AG09309 (cell line): Measurements from ENCODE around the gene MTSS2.

Experiments used
- DNase-seq: peaks from one replicate; pipeline ENCODE4 v3.0.0-alpha.2; 2010; ENCODE audit warnings: low read depth
- H3K4me3 ChIP-seq: 2 replicates; pipeline ENCODE4 v1.5.1; 2011; ENCODE audit warnings: mild to moderate bottlenecking, low read depth, low read length, moderate library complexity; ENCODE audit not compliant: control insufficient read depth
- CTCF ChIP-seq: IDR thresholded peaks from 2 replicates; pipeline ENCODE4 v1.5.1; 2011; ENCODE audit warnings: mild to moderate bottlenecking, low read depth, low read length, inconsistent platforms; ENCODE audit not compliant: insufficient read depth, control insufficient read depth; ENCODE audit errors: missing control alignments

Gene MTSS2

GRCh38 chr16:70714581-70715054, 28.8 kb upstream of the MTSS2 start:
- DNase-seq, result no peak
- no peak for TF ChIP-seq CTCF
- no peak overlapping the region; the same call in 1 of the 2 replicates for H3K4me3 ChIP-seq

- no peak for DNase-seq
- TF ChIP-seq CTCF, result no peak
- no peak overlapping the region for H3K4me3 ChIP-seq
Observed at GRCh38 chr16:70713824-70714223, 28.0 kb upstream of the MTSS2 start.

- DNase-seq, result no peak
- H3K4me3 ChIP-seq, result no peak overlapping the region
- TF ChIP-seq CTCF, result no peak
Observed at GRCh38 chr16:70713342-70713741, 27.5 kb upstream of the MTSS2 start.

GRCh38 chr16:70712942-70713341, 27.1 kb upstream of the MTSS2 start:
- TF ChIP-seq CTCF, result no peak
- DNase-seq, result no peak
- H3K4me3 ChIP-seq, result no peak overlapping the region

GRCh38 chr16:70712359-70712758, 26.5 kb upstream of the MTSS2 start:
- no peak overlapping the region for H3K4me3 ChIP-seq
- no peak for TF ChIP-seq CTCF
- DNase-seq, result no peak

GRCh38 chr16:70711211-70712031, 25.6 kb upstream of the MTSS2 start:
- no peak overlapping the region for H3K4me3 ChIP-seq
- no peak for TF ChIP-seq CTCF
- DNase-seq, result no peak
